GM19372 (cell line): ENCODE data around the gene CDC40.
"Not testable (repeated sequence)": the region's sequence is repeated elsewhere in the genome, so short reads cannot be mapped to it uniquely, and the experiment has no call there.

Experiments
- ATAC-seq: cut with Tn5 transposase; IDR thresholded peaks from one replicate; pipeline ENCODE4 v1.9.1; 2021; ENCODE audit warnings: mild to moderate bottlenecking, low read depth, moderate library complexity; ENCODE audit not compliant: unreplicated experiment

CDC40 gene

GRCh38 chr6:110198561-110198960 is 18.3 kb downstream of the CDC40 start:
- no peak for ATAC-seq

GRCh38 chr6:110201151-110201884 is 21.1 kb downstream of the CDC40 start:
- ATAC-seq, result no peak

- ATAC-seq, result no peak
Measured at GRCh38 chr6:110207652-110208051, 27.4 kb downstream of the CDC40 start.

- ATAC-seq, result no peak
Measured at GRCh38 chr6:110211753-110212152, 31.5 kb downstream of the CDC40 start.

GRCh38 chr6:110214338-110214737 is 34.1 kb downstream of the CDC40 start:
- ATAC-seq, result no peak

GRCh38 chr6:110216140-110216539 is 35.9 kb downstream of the CDC40 start:
- ATAC-seq, result no peak

GRCh38 chr6:110217266-110217665 is 37.0 kb downstream of the CDC40 start:
- ATAC-seq, result no peak

GRCh38 chr6:110221738-110222137 is 41.5 kb downstream of the CDC40 start:
- no peak for ATAC-seq

GRCh38 chr6:110226261-110226660 is 46.0 kb downstream of the CDC40 start:
- ATAC-seq, result no peak

- no peak for ATAC-seq
Measured at GRCh38 chr6:110232450-110232849, 52.2 kb downstream of the CDC40 start.

GRCh38 chr6:110233770-110234374 is 53.6 kb downstream of the CDC40 start:
- peak; percentile 92 for ATAC-seq

- not testable (repeated sequence) for ATAC-seq
Measured at GRCh38 chr6:110236007-110236406, 55.8 kb downstream of the CDC40 start.

- ATAC-seq, result no peak
Measured at GRCh38 chr6:110239526-110240274, 59.5 kb downstream of the CDC40 start.

GRCh38 chr6:110244621-110245020 is 64.4 kb downstream of the CDC40 start:
- ATAC-seq, result not testable (repeated sequence)

- no peak for ATAC-seq
Measured at GRCh38 chr6:110246378-110246777, 66.2 kb downstream of the CDC40 start.

- no peak for ATAC-seq
Measured at GRCh38 chr6:110246900-110247546, 66.8 kb downstream of the CDC40 start.

- no peak for ATAC-seq
Measured at GRCh38 chr6:110250058-110250457, 69.8 kb downstream of the CDC40 start.

GRCh38 chr6:110250838-110251237 is 70.6 kb downstream of the CDC40 start:
- no peak for ATAC-seq

- ATAC-seq, result no peak
Measured at GRCh38 chr6:110255211-110255750, 75.1 kb downstream of the CDC40 start.

GRCh38 chr6:110256366-110256765 is 76.1 kb downstream of the CDC40 start:
- no peak for ATAC-seq

GRCh38 chr6:110265273-110265672 is 85.0 kb downstream of the CDC40 start:
- no peak for ATAC-seq
